ENCODE data around the gene SH2D6.

GRCh38 chr2:85393836-85394235, 24.7 kb upstream of the SH2D6 start:
- TF ChIP-seq CTCF (IDR thresholded peaks at IDR 0.05) (no peak), JUN (IDR thresholded peaks at IDR 0.05) (no peak)
